Stimulated activated CD4-positive, alpha-beta T cell treated with anti-CD3 and anti-CD28 coated beads, TNF-alpha, amount 100 ng/mL, for 48 hours (primary cell): Measurements from ENCODE around the gene SLC28A1.
"Not testable (repeated sequence)": the region's sequence is repeated elsewhere in the genome, so short reads cannot be mapped to it uniquely, and the experiment has no call there.

Experiments used
- DNase-seq, 3 donors: peaks; one replicate each; pipeline ENCODE4 v3.0.0-alpha.2; 2020; ENCODE audit warnings: low read depth in 3 of 3

The SLC28A1 gene

GRCh38 chr15:84862214-84862975, 22.1 kb upstream of the SLC28A1 start:
- no peak for DNase-seq

- no peak for DNase-seq
Measured at GRCh38 chr15:84863565-84864443, 20.7 kb upstream of the SLC28A1 start.

GRCh38 chr15:84864444-84864795, 20.0 kb upstream of the SLC28A1 start:
- no peak for DNase-seq

- DNase-seq: no peak
Measured at GRCh38 chr15:84865074-84865569, 19.3 kb upstream of the SLC28A1 start.

- DNase-seq: no peak
Measured at GRCh38 chr15:84868037-84868880, 16.2 kb upstream of the SLC28A1 start.

- no peak for DNase-seq
Measured at GRCh38 chr15:84869510-84869909, 15.0 kb upstream of the SLC28A1 start.

- DNase-seq: no peak
Measured at GRCh38 chr15:84871428-84871985, 13.0 kb upstream of the SLC28A1 start.

- no peak for DNase-seq
Measured at GRCh38 chr15:84872009-84872910, 12.2 kb upstream of the SLC28A1 start.

- no peak for DNase-seq
Measured at GRCh38 chr15:84873997-84874396, 10.5 kb upstream of the SLC28A1 start.

- DNase-seq: no peak
Measured at GRCh38 chr15:84874981-84875699, 9.3 kb upstream of the SLC28A1 start.

- no peak for DNase-seq
Measured at GRCh38 chr15:84876269-84876668, 8.2 kb upstream of the SLC28A1 start.

- DNase-seq: not testable (repeated sequence)
Measured at GRCh38 chr15:84877701-84878100, 6.8 kb upstream of the SLC28A1 start.

GRCh38 chr15:84878504-84878903, 6.0 kb upstream of the SLC28A1 start:
- peak; percentile 41 to 52 (median 50) for DNase-seq

GRCh38 chr15:84879088-84879780, 5.2 kb upstream of the SLC28A1 start:
- DNase-seq: no peak

GRCh38 chr15:84880007-84880406, 4.5 kb upstream of the SLC28A1 start:
- no peak for DNase-seq

- DNase-seq: no peak
Measured at GRCh38 chr15:84880822-84881519, 3.5 kb upstream of the SLC28A1 start.

GRCh38 chr15:84881520-84881830, 3.0 kb upstream of the SLC28A1 start:
- DNase-seq: no peak

- no peak for DNase-seq
Measured at GRCh38 chr15:84883466-84883865, 996 bp upstream of the SLC28A1 start.

GRCh38 chr15:84885801-84886200, 1.3 kb downstream of the SLC28A1 start:
- no peak for DNase-seq
